DMS53 (cell line): Measurements from ENCODE around the gene NKAIN4.
A peak's percentile ranks its signal among the peaks of the same experiment; 100 is the strongest.

Source experiments
- DNase-seq: peaks from one replicate; lab custom pipeline; 2025; lab: John Stamatoyannopoulos, UW

NKAIN4 gene

GRCh38 chr20:63288581-63289251, 34.5 kb upstream of the NKAIN4 start:
- DNase-seq: no peak

- no peak for DNase-seq
Measured at GRCh38 chr20:63287697-63288580, 33.7 kb upstream of the NKAIN4 start.

GRCh38 chr20:63286781-63287696, 32.8 kb upstream of the NKAIN4 start:
- DNase-seq: no peak

- no peak for DNase-seq
Measured at GRCh38 chr20:63285636-63286615, 31.7 kb upstream of the NKAIN4 start.

- no peak for DNase-seq
Measured at GRCh38 chr20:63284981-63285524, 30.8 kb upstream of the NKAIN4 start.

- DNase-seq: no peak
Measured at GRCh38 chr20:63284544-63284949, 30.3 kb upstream of the NKAIN4 start.

- DNase-seq: no peak
Measured at GRCh38 chr20:63284083-63284440, 29.8 kb upstream of the NKAIN4 start.

GRCh38 chr20:63283397-63284082, 29.3 kb upstream of the NKAIN4 start:
- DNase-seq: no peak

- DNase-seq: no peak
Measured at GRCh38 chr20:63282946-63283345, 28.7 kb upstream of the NKAIN4 start.

GRCh38 chr20:63281742-63282665, 27.7 kb upstream of the NKAIN4 start:
- DNase-seq: no peak

- DNase-seq: peak; percentile 47
Measured at GRCh38 chr20:63280929-63281545, 26.8 kb upstream of the NKAIN4 start.

GRCh38 chr20:63280371-63280770, 26.1 kb upstream of the NKAIN4 start:
- no peak for DNase-seq

- no peak for DNase-seq
Measured at GRCh38 chr20:63279931-63280330, 25.7 kb upstream of the NKAIN4 start.

GRCh38 chr20:63278661-63279060, 24.4 kb upstream of the NKAIN4 start:
- DNase-seq: no peak

- no peak for DNase-seq
Measured at GRCh38 chr20:63277466-63278272, 23.4 kb upstream of the NKAIN4 start.

- DNase-seq: no peak
Measured at GRCh38 chr20:63276956-63277355, 22.7 kb upstream of the NKAIN4 start.

GRCh38 chr20:63275825-63276224, 21.6 kb upstream of the NKAIN4 start:
- no peak for DNase-seq
